Kidney (tissue), 14 donors: ENCODE data around the gene APOBEC3C. TPM values are rescaled to one million over a fixed set of nuclear protein-coding genes. Genes with fewer than 3 reads are reported as not detected.
A peak's percentile ranks its signal among the peaks of the same experiment; 100 is the strongest.

Source experiments
- DNase-seq, 5 donors: peaks; one replicate each; pipeline ENCODE4 v3.0.0-alpha.2; 2013 to 2020
- FAIRE-seq: peaks from 2 replicates; lab custom pipeline; 2012; peaks lifted over from hg19 to GRCh38; lab: Jason Lieb, UNC
- H3K27ac ChIP-seq, 2 donors: one replicate each; pipeline ENCODE4 v1.7.0; 2013; ENCODE audit warnings: low read depth in 2 of 2, low read length in 2 of 2, inconsistent platforms in 1 of 2
- H3K27me3 ChIP-seq: one replicate; pipeline ENCODE4 v1.7.1; 2013; ENCODE audit warnings: low read length, inconsistent platforms; ENCODE audit not compliant: control insufficient read depth, insufficient read depth
- H3K36me3 ChIP-seq, 3 donors: one replicate each; pipeline versions ENCODE4 v1.7.0 to v1.7.1; 2013; ENCODE audit warnings: low read length in 3 of 3, control low read depth in 1 of 3, inconsistent platforms in 1 of 3; ENCODE audit not compliant: insufficient read depth in 3 of 3, control insufficient read depth in 2 of 3
- H3K4me1 ChIP-seq, 3 donors: one replicate each; pipeline versions ENCODE4 v1.7.0 to v1.7.1; 2013; ENCODE audit warnings: low read length in 3 of 3, inconsistent platforms in 1 of 3, low read depth in 1 of 3; ENCODE audit not compliant: control insufficient read depth in 2 of 3, insufficient read depth in 2 of 3
- H3K4me3 ChIP-seq, 3 donors: one replicate each; pipeline versions ENCODE4 v1.7.0 to v1.8.1; 2013; ENCODE audit warnings: low read length in 3 of 3, control low read depth in 1 of 3, inconsistent platforms in 1 of 3
- H3K9ac ChIP-seq, 3 donors: one replicate each; pipeline versions ENCODE4 v1.7.0 to v1.7.1; 2013; ENCODE audit warnings: low read length in 3 of 3, control low read depth in 1 of 3, inconsistent platforms in 1 of 3
- H3K9me3 ChIP-seq, 3 donors: one replicate each; pipeline versions ENCODE4 v1.7.0 to v1.7.1; 2013; ENCODE audit warnings: low read length in 3 of 3, control low read depth in 1 of 3, inconsistent platforms in 1 of 3; ENCODE audit not compliant: control insufficient read depth in 2 of 3, insufficient read depth in 1 of 3
- intact Hi-C: fragments of 100-400 bp; cut with DNase I; formaldehyde crosslinking; loops from one replicate; pipeline ENCODE4 v1.11.1; 2022
- polyA plus RNA-seq: library from polyadenylated mRNA; stranded (reverse); fragments of 350-450 nt; fragmentation: Illumina TruSeq; extraction: RNeasy Lipid Tissue Mini Kit (QIAGEN cat#74804); gene quantifications from one replicate; pipeline ENCODE4 v1.2.3, GENCODE V29; 2014; ENCODE audit warnings: low read depth, low replicate concordance; ENCODE audit not compliant: insufficient read depth
- total RNA-seq: library from RNA; stranded (reverse); fragmentation: NEBNext Ultra II Directional; extraction: Animal tissue kit (Norgen Biotek cat#: 25700); gene quantifications from one replicate; pipeline ENCODE4 v1.2.1, GENCODE V29; 2021
- TF ChIP-seq, protein P1 (sequence below): IDR thresholded peaks from 3 replicates; pipeline ENCODE4 v1.5.1; 2012; ENCODE audit warnings: mild to moderate bottlenecking, moderate library complexity, borderline replicate concordance; ENCODE audit not compliant: insufficient read depth; ENCODE audit errors: extremely low read depth
- donor health status: control.
- donor health status: control.
- donor health status: control.
- donor health status: control.
- donor health status: control.
- donor health status: DM: yes; HTN: yes; CAD: no.
- donor health status: Normal renal cell carcinoma (clear cell type).

Gene APOBEC3C
- total and polyA plus RNA-seq, 2 donors from 2014 or later: 9.5 to 19.8 TPM

DNA sequence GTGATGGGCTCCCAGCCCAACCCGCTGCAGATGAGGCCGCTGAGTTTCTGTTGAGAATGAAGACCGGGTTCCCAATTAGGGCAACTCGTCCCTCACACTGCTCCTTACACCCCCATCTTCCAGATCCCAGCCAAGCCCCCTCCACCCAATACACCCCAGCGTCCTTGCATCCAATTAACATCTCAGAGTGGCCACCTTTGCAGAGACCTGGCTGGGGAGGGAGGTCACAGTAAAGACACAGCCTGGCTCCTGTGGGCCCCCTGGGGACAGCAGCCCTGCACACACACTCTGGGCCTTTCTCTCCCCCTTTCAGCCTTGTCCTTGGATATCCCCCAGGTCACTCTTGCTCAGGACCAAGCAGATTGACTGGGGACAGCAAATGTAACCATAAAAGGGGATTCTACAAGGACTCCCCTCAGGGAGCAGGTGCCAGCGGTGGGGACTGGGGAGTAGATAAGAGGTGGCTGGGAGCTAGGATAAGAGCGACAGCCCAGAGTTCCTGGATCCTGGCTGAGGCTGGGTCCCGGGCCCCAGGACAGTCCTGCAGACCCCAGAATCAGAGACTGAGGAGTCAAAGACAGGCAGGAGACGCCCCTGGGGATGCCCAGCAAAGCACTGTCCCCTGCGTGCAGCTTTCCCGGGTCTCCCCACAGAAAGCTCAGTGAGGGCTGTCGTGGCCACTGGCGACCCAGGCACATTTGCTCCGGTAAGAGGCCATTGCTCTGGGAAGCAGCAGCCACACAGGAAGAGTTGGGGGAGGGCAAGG is 48.3 kb upstream of the APOBEC3C start:
- FAIRE-seq (no peak), DNase-seq (peak in 1 of 5 donors; percentile 29)
- peaks cover 0 to 5% (median 0%) of the 10 kb centered on the region in 3 donors for H3K4me1 ChIP-seq
- H3K4me3 ChIP-seq: no peak overlapping the region
- TF ChIP-seq, protein P1, sequence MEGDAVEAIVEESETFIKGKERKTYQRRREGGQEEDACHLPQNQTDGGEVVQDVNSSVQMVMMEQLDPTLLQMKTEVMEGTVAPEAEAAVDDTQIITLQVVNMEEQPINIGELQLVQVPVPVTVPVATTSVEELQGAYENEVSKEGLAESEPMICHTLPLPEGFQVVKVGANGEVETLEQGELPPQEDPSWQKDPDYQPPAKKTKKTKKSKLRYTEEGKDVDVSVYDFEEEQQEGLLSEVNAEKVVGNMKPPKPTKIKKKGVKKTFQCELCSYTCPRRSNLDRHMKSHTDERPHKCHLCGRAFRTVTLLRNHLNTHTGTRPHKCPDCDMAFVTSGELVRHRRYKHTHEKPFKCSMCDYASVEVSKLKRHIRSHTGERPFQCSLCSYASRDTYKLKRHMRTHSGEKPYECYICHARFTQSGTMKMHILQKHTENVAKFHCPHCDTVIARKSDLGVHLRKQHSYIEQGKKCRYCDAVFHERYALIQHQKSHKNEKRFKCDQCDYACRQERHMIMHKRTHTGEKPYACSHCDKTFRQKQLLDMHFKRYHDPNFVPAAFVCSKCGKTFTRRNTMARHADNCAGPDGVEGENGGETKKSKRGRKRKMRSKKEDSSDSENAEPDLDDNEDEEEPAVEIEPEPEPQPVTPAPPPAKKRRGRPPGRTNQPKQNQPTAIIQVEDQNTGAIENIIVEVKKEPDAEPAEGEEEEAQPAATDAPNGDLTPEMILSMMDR: no peak
- no peak overlapping the region for H3K27ac ChIP-seq
- H3K9ac ChIP-seq: no peak overlapping the region
- no peaks in the 10 kb centered on the region for H3K36me3 ChIP-seq
- intact Hi-C loops: no loop called here
- no peaks in the 10 kb centered on the region for H3K9me3 ChIP-seq
- H3K27me3 ChIP-seq: no peaks in the 10 kb centered on the region

DNA sequence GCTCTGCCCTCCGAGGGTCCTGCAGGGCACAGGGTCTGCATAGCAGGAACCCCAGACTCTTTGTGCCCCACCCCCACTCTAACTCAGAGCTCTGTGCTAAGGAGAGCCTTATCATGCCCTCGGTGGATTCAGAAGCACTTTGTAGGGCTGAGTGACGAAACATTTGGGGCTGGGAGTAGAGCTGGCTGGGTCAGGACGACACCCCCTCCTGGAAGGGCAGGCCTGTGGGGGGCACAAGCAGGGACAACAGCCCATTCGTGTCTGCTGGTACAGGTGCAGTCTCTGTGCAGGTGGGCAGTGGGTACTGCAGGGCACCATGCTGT is 47.7 kb upstream of the APOBEC3C start:
- DNase-seq: no peak
- H3K4me1 ChIP-seq: peaks cover 0 to 5% (median 0%) of the 10 kb centered on the region in 3 donors
- no peaks in the 10 kb centered on the region for H3K36me3 ChIP-seq
- no peak for FAIRE-seq
- intact Hi-C loops: no loop called here
- H3K9ac ChIP-seq: no peak overlapping the region
- H3K27me3 ChIP-seq: no peaks in the 10 kb centered on the region
- no peak overlapping the region for H3K27ac ChIP-seq
- H3K9me3 ChIP-seq: no peaks in the 10 kb centered on the region
- TF ChIP-seq, protein P1: no peak
- no peak overlapping the region for H3K4me3 ChIP-seq

DNA sequence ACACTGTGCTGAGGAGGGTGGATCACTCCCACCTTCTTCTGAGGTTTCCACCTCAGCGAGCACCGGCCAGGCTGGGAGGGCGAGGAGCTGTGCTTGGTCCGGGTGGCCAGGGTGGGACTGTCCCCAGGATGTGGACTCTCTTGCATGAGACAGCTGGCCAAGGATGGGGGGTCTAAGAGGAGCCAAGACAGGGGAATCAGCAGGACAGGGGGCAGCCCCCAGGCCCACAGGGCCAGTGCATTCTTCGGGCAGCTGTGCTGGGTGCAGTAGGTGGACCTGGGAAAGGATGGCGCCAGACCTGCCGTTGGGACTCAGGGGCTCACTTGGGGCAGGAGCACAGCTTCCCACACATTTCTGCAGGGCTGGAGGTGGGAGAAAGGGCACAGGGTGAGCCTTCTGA is 47.1 kb upstream of the APOBEC3C start:
- H3K27me3 ChIP-seq: no peaks in the 10 kb centered on the region
- DNase-seq: peak in 1 of 5 donors; percentile 61
- no peaks in the 10 kb centered on the region for H3K9me3 ChIP-seq
- FAIRE-seq: no peak
- no peak overlapping the region for H3K4me3 ChIP-seq
- intact Hi-C loops: no loop called here
- TF ChIP-seq, protein P1: no peak
- no peak overlapping the region for H3K27ac ChIP-seq
- no peak overlapping the region for H3K9ac ChIP-seq
- no peaks in the 10 kb centered on the region for H3K36me3 ChIP-seq
- H3K4me1 ChIP-seq: peaks cover 0 to 5% (median 0%) of the 10 kb centered on the region in 3 donors
